Natural killer cell treated with Interleukin-12 subunit alpha and Interleukin-12 subunit beta and Interleukin-15 and Interleukin-18, amount 100 ng/mL, for 72 hours (primary cell): Measurements from ENCODE around the gene NATD1. TPM values are rescaled to one million over a fixed set of nuclear protein-coding genes. Genes with fewer than 3 reads are reported as not detected.

Experiments used
- ATAC-seq, 2 donors: fragments of 150-1000 bp; cut with Tn5 transposase in 1 of 2; sonication (Bioruptor Pico), chemical (Tn5 transposase) in 1 of 2; 2 replicates each; pipeline ENCODE4 v1.10.0; 2021
- DNase-seq: peaks from one replicate; pipeline ENCODE4 v3.0.0; 2022; ENCODE audit warnings: low spot score
- H3K27ac Mint-ChIP-seq, 2 donors: 1 replicate in 1 of 2; 2 replicates in 1 of 2; pipeline ENCODE4 v1.8.0; 2022; ENCODE audit warnings: mixed read lengths in 2 of 2, mild to moderate bottlenecking in 1 of 2, moderate library complexity in 1 of 2
- H3K27me3 Mint-ChIP-seq, 2 donors: 1 replicate in 1 of 2; 2 replicates in 1 of 2; pipeline ENCODE4 v1.8.0; 2022; ENCODE audit warnings: mixed read lengths in 2 of 2
- H3K36me3 Mint-ChIP-seq: one replicate; pipeline ENCODE4 v1.8.0; 2022; ENCODE audit warnings: mixed read lengths
- H3K4me1 Mint-ChIP-seq, 2 donors: 1 replicate in 1 of 2; 2 replicates in 1 of 2; pipeline ENCODE4 v1.8.0; 2022; ENCODE audit warnings: low read depth in 2 of 2, mixed read lengths in 2 of 2, mild to moderate bottlenecking in 1 of 2
- H3K4me3 Mint-ChIP-seq: one replicate; pipeline ENCODE4 v1.8.0; 2022; ENCODE audit warnings: mixed read lengths
- H3K9me3 Mint-ChIP-seq: 2 replicates; pipeline ENCODE4 v1.8.0; 2022; ENCODE audit warnings: mixed read lengths
- total RNA-seq, 2 donors: library from RNA; stranded (reverse); gene quantifications; one replicate each; pipeline ENCODE4 v1.2.3, GENCODE V29; 2022

NATD1 gene
- total RNA-seq: 1 to 10 TPM; 1.9 to 3.0 TPM

GRCh38 chr17:21252796-21253645 lies at the start of gene NATD1:
TSS of gene NATD1 (minus strand) at chr17:21253410. CDS start at chr17:21253264, 146 bp downstream.
- peak; percentile 88 to 89 for ATAC-seq
- H3K9me3 Mint-ChIP-seq: no peaks in the 10 kb centered on the region
- H3K4me1 Mint-ChIP-seq: peaks cover 10 to 15% of the 10 kb centered on the region in 2 donors
- peak within 1 kb of the TSS in 1 of 2 donors; percentile 80 for H3K27ac Mint-ChIP-seq
- no peaks in the 10 kb centered on the region for H3K27me3 Mint-ChIP-seq
- DNase-seq: peak; percentile 85
- no peaks in the 10 kb centered on the region for H3K36me3 Mint-ChIP-seq
- peak within 1 kb of the TSS; percentile 87 for H3K4me3 Mint-ChIP-seq

GRCh38 chr17:21301593-21302550 lies 48.7 kb upstream of the NATD1 start:
- H3K27me3 Mint-ChIP-seq: no peaks in the 10 kb centered on the region
- H3K27ac Mint-ChIP-seq: peak overlapping the region in 1 of 2 donors; percentile 58
- ATAC-seq (no peak), DNase-seq (peak; percentile 58)
- H3K4me3 Mint-ChIP-seq: no peak overlapping the region
- peaks cover 3% of the 10 kb centered on the region for H3K9me3 Mint-ChIP-seq
- peaks cover 0 to 21% of the 10 kb centered on the region in 2 donors for H3K4me1 Mint-ChIP-seq
- H3K36me3 Mint-ChIP-seq: no peaks in the 10 kb centered on the region

- Mint-ChIP-seq H3K9me3 (peaks cover 3% of the 10 kb centered on the region), H3K4me3 (no peak overlapping the region), H3K27me3 (no peaks in the 10 kb centered on the region), H3K4me1 (peaks cover 5 to 30% of the 10 kb centered on the region in 2 donors), H3K27ac (no peak overlapping the region), H3K36me3 (no peaks in the 10 kb centered on the region)
- DNase-seq (peak; percentile 58), ATAC-seq (no peak)
These were observed 47.7 kb upstream of the NATD1 start for GRCh38 chr17:21300601-21301571.

- Mint-ChIP-seq H3K27ac (no peak overlapping the region), H3K36me3 (no peaks in the 10 kb centered on the region), H3K27me3 (no peaks in the 10 kb centered on the region), H3K4me3 (no peak overlapping the region), H3K9me3 (peaks cover 3% of the 10 kb centered on the region), H3K4me1 (peaks cover 6 to 35% of the 10 kb centered on the region in 2 donors)
- ATAC-seq: no peak
- DNase-seq: no peak
These were observed 46.9 kb upstream of the NATD1 start for GRCh38 chr17:21299981-21300600.

- DNase-seq (no peak), ATAC-seq (no peak)
- Mint-ChIP-seq H3K27me3 (no peaks in the 10 kb centered on the region), H3K4me1 (peaks cover 14 to 45% of the 10 kb centered on the region in 2 donors), H3K9me3 (peaks cover 3% of the 10 kb centered on the region), H3K36me3 (no peaks in the 10 kb centered on the region), H3K4me3 (no peak overlapping the region), H3K27ac (no peak overlapping the region)
These were observed 45.8 kb upstream of the NATD1 start for GRCh38 chr17:21298983-21299519.

- Mint-ChIP-seq H3K9me3 (peaks cover 3% of the 10 kb centered on the region), H3K36me3 (no peaks in the 10 kb centered on the region), H3K4me3 (no peak overlapping the region), H3K27me3 (no peaks in the 10 kb centered on the region), H3K4me1 (peaks cover 16 to 45% of the 10 kb centered on the region in 2 donors), H3K27ac (no peak overlapping the region)
- ATAC-seq (no peak), DNase-seq (no peak)
These were observed 45.1 kb upstream of the NATD1 start for GRCh38 chr17:21298056-21298982.

- DNase-seq (no peak), ATAC-seq (no peak)
- Mint-ChIP-seq H3K4me1 (peaks cover 16 to 47% of the 10 kb centered on the region in 2 donors), H3K27me3 (no peaks in the 10 kb centered on the region), H3K9me3 (peaks cover 3% of the 10 kb centered on the region), H3K36me3 (no peaks in the 10 kb centered on the region), H3K27ac (no peak overlapping the region), H3K4me3 (no peak overlapping the region)
These were observed 44.4 kb upstream of the NATD1 start for GRCh38 chr17:21297597-21297996.

GRCh38 chr17:21297026-21297520 lies 43.9 kb upstream of the NATD1 start:
- H3K9me3 Mint-ChIP-seq: peaks cover 3% of the 10 kb centered on the region
- peak in 1 of 2 donors; percentile 1 for ATAC-seq
- H3K36me3 Mint-ChIP-seq: no peaks in the 10 kb centered on the region
- no peak overlapping the region for H3K4me3 Mint-ChIP-seq
- DNase-seq: no peak
- peaks cover 16 to 45% of the 10 kb centered on the region in 2 donors for H3K4me1 Mint-ChIP-seq
- peak overlapping the region; percentile 33 to 58 for H3K27ac Mint-ChIP-seq
- no peaks in the 10 kb centered on the region for H3K27me3 Mint-ChIP-seq

GRCh38 chr17:21296097-21297025 lies 43.2 kb upstream of the NATD1 start:
- Mint-ChIP-seq H3K4me3 (no peak overlapping the region), H3K27me3 (no peaks in the 10 kb centered on the region), H3K4me1 (peaks cover 16 to 48% of the 10 kb centered on the region in 2 donors), H3K27ac (peak overlapping the region; percentile 33 to 58), H3K9me3 (peaks cover 3% of the 10 kb centered on the region), H3K36me3 (no peaks in the 10 kb centered on the region)
- ATAC-seq: peak; percentile 55 to 67
- no peak for DNase-seq

- peak overlapping the region; percentile 1 to 79 for H3K27ac Mint-ChIP-seq
- H3K27me3 Mint-ChIP-seq: no peaks in the 10 kb centered on the region
- H3K36me3 Mint-ChIP-seq: no peaks in the 10 kb centered on the region
- DNase-seq (no peak), ATAC-seq (no peak)
- peaks cover 16 to 50% of the 10 kb centered on the region in 2 donors for H3K4me1 Mint-ChIP-seq
- no peak overlapping the region for H3K4me3 Mint-ChIP-seq
- H3K9me3 Mint-ChIP-seq: peaks cover 3% of the 10 kb centered on the region
These were observed 42.1 kb upstream of the NATD1 start for GRCh38 chr17:21295036-21295952.
